GM20431 (cell line): ENCODE measurements around the gene VPREB3.
"Not testable (repeated sequence)": the region's sequence is repeated elsewhere in the genome, so short reads cannot be mapped to it uniquely, and the experiment has no call there.

Source experiments
- in situ Hi-C: fragments of 300-500 bp; cut with MseI, MboI; formaldehyde crosslinking; loops from one replicate; pipeline ENCODE4 v1.15.0; 2020; ENCODE audit warnings: low sequenced_read_pairs; ENCODE audit not compliant: unreplicated experiment

The VPREB3 gene

DNA sequence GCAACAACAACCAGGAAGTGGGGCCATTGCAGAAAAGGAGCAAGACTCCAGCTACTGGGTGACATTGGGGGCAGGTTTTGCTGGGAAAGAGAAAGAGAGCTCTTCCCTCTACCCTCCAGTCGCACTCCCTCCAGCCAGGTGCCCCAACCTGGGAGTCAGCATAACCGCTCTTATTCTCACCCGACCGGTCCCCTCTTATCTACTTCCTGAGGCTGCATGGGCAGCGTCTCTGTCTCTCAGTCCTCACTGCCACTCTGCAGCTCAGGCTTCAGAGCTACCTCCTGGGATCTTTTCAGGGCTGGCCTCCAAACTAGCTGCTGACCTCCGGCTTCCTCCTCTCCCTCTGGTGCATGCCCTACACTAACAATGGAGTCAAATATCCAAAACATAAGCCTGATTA is 8.4 kb downstream of the VPREB3 start:
- in situ Hi-C loops: no loop called here

- in situ Hi-C loops: no loop called here
Measured at GRCh38 chr22:23744485-23744884, 9.7 kb downstream of the VPREB3 start.

DNA sequence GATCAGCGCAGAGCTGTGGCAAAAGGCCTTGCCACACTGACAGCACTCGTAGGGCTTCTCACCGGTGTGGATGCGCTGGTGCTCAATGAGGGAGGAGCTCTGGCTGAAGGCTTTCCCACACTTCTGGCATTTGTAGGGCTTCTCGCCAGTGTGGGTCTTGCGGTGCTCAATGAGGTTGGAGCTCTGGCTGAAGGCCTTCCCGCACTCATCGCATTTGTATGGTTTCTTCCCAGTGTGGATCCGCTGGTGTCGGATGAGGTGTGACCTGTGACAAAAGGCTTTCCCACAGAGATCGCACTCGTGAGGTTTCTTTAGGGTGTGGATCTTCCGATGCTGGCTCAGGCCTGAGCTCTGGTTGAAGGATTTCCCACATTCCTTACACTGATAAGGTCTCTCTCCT is 10.2 kb downstream of the VPREB3 start:
- in situ Hi-C loops: no loop called here

DNA sequence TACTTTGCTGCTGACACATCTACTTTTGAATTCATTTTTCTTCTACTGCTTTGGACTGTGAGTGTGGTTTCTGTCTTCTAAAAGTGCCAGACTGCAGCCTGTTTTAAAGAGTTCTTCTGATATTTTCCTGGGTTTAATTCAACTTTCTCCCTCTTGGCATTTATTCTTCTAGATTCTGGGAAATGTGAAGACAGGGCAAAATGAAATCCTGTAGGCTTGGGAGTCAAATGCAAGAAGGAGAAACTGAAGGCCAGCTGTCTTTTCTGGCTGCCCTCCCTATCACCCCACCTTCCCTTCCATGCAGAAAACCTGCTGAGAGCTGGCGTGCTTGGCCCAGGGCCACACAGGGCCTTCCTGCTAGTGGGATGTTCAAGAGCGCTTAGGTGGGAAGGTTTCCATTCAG is 10.9 kb downstream of the VPREB3 start:
- in situ Hi-C loops: no loop called here

- in situ Hi-C loops: no loop called here
Measured at GRCh38 chr22:23742505-23743264, 11.5 kb downstream of the VPREB3 start.

GRCh38 chr22:23737696-23738095 is 16.5 kb downstream of the VPREB3 start:
- in situ Hi-C loops: no loop called here

DNA sequence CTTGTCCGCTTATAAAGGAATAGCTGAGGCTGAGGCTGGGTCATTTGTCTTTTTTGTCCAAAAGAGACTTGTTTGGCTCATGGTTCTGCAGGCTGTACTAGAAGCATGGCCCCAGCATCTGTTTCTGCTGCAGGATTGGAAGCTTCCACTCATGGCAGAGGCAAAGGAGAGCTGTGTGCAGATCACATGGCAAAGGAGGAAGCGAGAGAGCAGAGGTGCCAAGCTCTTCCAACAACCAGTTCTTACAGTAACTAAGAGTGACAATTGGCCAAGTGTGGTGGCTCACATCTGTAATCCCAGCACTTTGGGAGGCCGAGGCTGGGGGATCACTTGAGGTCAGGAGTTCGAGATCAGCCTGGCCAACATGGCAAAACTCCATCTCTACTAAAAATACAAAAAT is 26.1 kb downstream of the VPREB3 start:
- in situ Hi-C loops: not testable (repeated sequence)

DNA sequence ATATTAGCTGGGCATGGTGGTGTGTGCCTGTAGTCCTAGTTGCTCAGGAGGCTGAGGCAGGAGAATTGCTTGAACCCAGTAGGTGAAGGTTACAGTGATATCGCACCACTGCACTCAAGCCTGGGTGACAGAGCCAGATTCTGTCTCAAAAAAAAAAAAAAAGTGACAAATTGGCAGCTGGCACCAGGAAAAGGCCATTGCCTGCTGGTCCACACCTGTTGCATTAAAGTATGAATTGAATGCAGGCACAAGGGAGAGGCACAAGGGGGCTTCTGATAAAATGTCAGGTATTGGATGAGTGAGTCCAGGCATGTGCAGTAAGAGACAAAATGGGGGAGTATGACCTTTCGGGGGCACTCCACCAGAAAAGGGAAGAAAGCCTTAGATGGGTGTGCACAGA is 31.5 kb downstream of the VPREB3 start:
- in situ Hi-C loops: no loop called here

DNA sequence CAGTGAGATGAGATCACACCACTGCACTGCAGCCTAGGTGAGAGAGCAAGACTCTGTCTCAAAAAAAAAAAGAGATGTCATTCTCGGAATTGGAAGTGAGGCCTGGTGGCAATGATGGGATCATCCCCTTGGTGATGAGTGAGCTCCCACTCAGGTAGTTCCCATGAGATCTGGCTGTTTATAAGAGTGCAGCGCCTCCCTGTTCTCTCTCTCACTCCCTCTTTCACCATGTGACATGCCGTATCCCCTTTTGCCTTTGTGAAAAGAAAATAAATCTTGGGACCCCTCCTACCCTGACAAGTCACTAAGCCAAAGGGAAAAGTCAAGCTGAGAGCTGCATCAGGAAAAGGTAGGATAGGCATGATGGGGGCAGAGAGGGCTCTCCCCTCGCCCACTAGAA is 32.1 kb downstream of the VPREB3 start:
- in situ Hi-C loops: no loop called here

DNA sequence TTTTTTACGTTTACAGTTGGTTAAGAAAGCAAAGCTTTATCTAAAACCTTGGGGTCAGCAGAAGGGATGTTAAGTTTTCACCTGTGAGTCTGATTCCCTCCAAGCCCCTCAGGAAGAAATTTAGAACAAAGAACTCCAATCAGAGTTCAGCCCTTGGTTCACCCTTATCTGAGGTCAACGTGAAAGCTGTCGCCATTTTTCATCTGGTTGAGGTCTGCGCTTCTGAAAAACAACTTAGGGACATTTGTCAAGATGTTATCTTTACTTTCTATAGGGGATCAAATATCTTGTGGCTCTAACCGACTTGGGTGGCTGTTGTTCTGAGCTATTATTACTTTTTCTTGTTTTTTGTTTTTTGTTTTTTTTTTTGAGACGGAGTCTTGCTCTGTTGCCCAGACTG is 33.4 kb downstream of the VPREB3 start:
- in situ Hi-C loops: no loop called here

DNA sequence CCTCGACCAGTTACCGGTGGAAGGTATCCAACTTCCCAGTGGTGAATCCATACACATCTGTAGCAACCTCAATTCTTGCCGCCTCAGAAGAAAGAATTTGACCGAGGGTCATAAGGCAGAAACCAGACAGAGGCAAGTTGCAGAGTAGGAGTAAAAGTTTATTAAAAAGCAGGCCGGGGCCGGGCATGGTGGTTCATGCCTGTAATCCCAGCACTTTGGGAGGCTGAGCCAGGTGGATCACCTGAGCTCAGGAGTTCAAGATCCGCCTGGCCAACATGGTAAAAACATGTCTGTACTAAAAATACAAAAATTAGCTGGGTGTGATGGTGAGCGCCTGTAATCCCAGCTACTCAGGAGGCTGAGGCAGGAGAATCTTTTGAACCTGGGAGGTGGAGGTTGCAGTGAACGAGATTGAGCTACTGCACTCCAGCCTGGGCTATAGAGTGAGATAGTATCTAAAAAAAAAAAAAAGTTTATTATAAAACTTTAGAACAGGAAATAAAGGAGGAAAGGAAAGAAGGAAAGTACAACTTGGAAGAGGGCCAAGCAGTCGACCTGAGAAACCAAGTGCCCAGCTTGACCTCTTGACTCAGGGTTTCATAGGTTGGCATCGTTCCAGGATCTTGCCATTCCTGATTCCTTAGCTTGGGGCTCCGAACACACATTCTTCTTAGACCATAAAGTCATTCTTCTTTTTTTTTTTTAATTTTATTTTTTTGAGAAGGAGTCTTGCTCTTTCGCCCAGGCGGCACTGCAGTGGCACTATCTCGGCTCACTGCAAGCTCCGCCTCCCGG is 35.7 kb downstream of the VPREB3 start:
- in situ Hi-C loops: no loop called here

- in situ Hi-C loops: no loop called here
Measured at GRCh38 chr22:23716811-23717801, 37.1 kb downstream of the VPREB3 start.

- in situ Hi-C loops: no loop called here
Measured at GRCh38 chr22:23715806-23716375, 38.3 kb downstream of the VPREB3 start.

GRCh38 chr22:23714596-23715578 is 39.3 kb downstream of the VPREB3 start:
- in situ Hi-C loops: no loop called here

DNA sequence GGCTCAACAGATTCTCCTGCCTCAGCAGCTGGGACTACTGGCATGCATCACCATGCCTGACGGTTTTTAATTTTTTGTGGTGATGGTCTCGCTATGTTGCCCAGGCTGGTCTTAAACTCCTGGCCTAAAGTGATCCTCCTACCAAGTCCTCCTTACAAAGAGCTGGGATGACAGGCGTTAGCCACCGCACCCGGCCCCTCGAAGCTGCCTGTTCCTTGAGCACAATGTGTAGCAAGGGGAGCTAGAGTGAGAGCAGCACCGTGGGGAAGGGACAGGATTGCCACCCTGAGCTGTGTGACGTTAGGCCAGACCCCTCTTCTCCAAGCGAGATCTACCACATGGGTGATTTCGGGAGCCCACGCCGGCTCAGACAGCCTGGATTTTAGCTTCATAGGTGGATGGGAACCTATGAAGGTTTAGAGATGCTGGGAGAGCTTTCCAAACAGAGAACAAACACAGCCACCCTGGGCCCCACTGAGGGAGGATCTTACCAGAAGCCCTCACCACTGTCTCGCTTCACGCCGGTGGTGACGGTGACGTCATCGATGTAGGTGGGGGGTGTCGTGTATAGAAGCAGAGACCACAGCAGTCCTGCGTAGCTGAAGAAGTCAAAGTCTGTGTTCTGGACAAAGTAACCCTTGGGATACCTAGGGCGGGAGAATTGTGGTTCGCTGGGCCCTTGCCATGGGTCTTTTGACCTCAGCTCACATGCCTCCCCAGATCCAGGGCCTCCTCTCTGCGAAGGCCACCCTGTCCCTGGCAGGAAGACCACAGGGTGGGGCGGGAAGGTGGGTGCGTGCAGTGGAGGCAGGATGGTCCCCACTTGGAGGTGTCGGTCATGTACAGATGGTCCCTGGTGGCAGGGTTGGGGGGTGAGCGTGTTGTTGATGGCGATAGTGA is 40.3 kb downstream of the VPREB3 start:
- in situ Hi-C loops: no loop called here

DNA sequence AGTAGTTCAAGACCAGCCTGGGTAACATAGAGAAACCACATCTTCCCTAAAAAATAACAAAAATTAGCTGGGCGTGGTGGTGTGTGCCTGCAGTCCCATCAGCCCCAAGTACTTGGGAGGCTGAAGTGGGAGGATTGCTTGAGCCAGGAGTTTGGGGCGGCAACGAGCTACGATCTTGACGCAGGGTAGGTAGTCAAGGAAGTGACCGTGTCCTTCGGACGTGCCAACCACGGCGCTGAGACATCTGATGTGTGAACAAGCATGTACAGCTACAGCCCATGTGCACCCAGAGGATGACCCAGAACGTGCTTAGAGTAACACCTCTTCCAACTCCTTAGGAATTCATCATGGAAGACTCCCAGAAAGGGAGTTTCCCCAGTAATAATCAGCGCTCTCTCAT is 42.0 kb downstream of the VPREB3 start:
- in situ Hi-C loops: no loop called here

DNA sequence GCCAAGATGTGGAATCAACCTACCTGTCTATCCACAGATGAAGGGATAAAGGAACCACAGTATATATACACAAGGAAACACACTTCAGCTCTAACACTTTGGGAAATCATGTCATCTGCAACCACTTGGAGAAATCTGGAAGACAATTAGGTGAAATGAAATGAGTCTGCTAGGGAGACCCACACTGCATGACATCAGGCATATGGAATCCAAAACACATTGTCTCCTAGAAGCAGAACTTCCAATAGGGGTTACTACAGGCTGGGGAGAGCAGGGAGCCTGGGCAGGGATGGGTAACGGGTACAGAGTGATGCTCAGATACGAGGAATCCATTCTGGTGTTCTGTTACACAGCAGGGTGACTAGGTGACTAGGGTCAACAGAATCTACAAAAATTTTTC is 45.1 kb downstream of the VPREB3 start:
- in situ Hi-C loops: no loop called here

- in situ Hi-C loops: no loop called here
Measured at GRCh38 chr22:23708270-23708669, 46.0 kb downstream of the VPREB3 start.
